Stimulated activated naive CD8-positive, alpha-beta T cell treated with anti-CD3 and anti-CD28 coated beads, Interleukin-15, Interleukin-2, amounts not matched to agents 100 ng/mL and 50 ng/mL, for 24 hours (primary cell): ENCODE measurements around the gene DAB1.
"Not testable (repeated sequence)": the region's sequence is repeated elsewhere in the genome, so short reads cannot be mapped to it uniquely, and the experiment has no call there.

ENCODE experiments used
- H3K27ac Mint-ChIP-seq: one replicate; pipeline ENCODE4 v1.8.0; 2021; ENCODE audit warnings: mild to moderate bottlenecking, mixed read lengths
- H3K27me3 Mint-ChIP-seq: one replicate; pipeline ENCODE4 v1.8.0; 2021; ENCODE audit warnings: mixed read lengths
- H3K36me3 Mint-ChIP-seq: one replicate; pipeline ENCODE4 v1.8.0; 2021; ENCODE audit warnings: low read depth, mixed read lengths
- H3K4me1 Mint-ChIP-seq: one replicate; pipeline ENCODE4 v1.8.0; 2021; ENCODE audit warnings: low read depth, mixed read lengths
- H3K4me3 Mint-ChIP-seq: one replicate; pipeline ENCODE4 v1.8.0; 2021; ENCODE audit warnings: mild to moderate bottlenecking, mixed read lengths
- H3K9me3 Mint-ChIP-seq: one replicate; pipeline ENCODE4 v1.8.0; 2021; ENCODE audit warnings: mixed read lengths

Gene DAB1

DNA sequence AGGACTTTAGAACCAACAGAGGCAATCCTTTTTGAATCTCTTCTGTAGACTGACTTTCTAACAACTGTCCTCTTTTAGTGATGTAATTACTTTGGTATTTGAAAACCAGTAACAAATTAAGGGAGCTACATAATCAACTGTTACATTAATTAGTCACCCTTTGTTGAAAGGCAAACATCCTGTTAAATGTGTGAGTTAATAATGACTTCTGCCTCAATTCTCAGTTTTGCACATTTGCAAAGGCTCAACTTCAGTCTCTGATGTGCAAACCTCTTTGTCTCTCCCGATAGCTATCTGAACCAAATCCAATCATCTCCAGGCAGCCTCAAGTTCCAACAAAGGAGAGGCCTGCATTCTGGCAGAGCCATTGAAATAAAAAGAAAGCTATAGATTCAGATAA, 322.7 kb downstream of the DAB1 start:
- Mint-ChIP-seq H3K27ac (no peak overlapping the region), H3K4me1 (no peaks in the 10 kb centered on the region), H3K9me3 (no peaks in the 10 kb centered on the region), H3K4me3 (no peak overlapping the region), H3K36me3 (no peaks in the 10 kb centered on the region), H3K27me3 (peaks cover 4% of the 10 kb centered on the region)

DNA sequence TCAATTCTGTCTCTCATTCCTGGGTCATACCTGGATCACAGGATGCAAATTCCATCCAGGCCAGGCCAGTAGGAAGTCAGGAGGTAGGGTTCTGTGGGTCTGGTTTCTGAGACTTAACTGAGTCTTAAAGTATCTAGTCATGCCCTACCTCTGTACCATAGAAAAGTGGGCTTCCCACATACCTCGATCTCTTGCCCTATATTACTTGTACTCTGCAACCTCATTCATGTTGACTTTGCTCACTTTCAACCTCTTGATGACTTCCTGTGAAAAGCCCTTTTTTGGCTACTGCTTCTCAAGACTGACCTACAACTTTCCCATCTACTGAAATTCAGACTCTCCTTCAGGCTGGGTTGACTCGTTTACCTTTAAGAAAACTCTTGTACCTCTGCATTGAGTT, 329.1 kb downstream of the DAB1 start:
- Mint-ChIP-seq H3K27me3 (peaks cover 3% of the 10 kb centered on the region), H3K36me3 (no peaks in the 10 kb centered on the region), H3K4me3 (no peak overlapping the region), H3K27ac (no peak overlapping the region), H3K4me1 (no peaks in the 10 kb centered on the region), H3K9me3 (no peaks in the 10 kb centered on the region)

DNA sequence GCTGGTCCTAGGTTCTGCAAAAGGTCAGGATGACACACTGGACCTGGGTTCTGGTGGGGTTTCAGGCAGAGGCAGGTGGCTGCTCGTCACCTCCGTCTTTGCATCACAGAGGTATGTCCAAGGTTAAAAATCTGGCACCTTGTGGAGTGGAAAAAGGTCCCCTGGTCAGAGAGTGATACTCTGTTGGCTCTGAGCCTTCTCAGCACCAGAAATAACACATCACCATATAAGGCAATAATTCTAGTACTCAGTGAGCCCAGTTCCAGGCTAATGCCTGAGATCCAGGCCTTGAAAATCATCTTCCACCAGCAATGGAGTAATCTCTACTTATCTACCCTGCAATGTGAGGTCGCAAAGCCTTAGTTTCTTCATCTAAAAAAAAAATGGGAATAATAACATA, 330.7 kb downstream of the DAB1 start:
- no peaks in the 10 kb centered on the region for H3K36me3 Mint-ChIP-seq
- no peaks in the 10 kb centered on the region for H3K9me3 Mint-ChIP-seq
- H3K27me3 Mint-ChIP-seq = peaks cover 3% of the 10 kb centered on the region
- H3K4me3 Mint-ChIP-seq = no peak overlapping the region
- no peaks in the 10 kb centered on the region for H3K4me1 Mint-ChIP-seq
- H3K27ac Mint-ChIP-seq = no peak overlapping the region

DNA sequence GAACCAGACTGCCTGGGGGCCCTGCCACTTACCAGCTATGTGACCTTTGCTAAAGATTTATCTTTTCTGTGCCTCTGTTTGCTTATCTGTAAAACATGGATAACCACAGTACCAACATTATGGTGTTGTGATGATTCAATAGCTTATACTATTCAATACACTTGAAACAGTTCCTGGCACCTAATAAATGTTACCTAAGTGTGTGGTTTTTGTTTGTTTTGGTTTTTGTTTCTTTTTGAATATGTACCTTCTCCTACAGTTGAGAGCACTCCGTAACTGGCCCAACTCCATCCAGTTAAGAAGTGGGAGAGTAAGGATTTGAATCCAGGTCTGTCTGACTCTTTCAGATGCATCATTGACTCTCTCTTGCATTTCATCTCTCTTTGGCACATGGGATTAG, 332.2 kb downstream of the DAB1 start:
- H3K27ac Mint-ChIP-seq = no peak overlapping the region
- H3K9me3 Mint-ChIP-seq = no peaks in the 10 kb centered on the region
- H3K36me3 Mint-ChIP-seq = no peaks in the 10 kb centered on the region
- H3K4me3 Mint-ChIP-seq = no peak overlapping the region
- no peaks in the 10 kb centered on the region for H3K4me1 Mint-ChIP-seq
- H3K27me3 Mint-ChIP-seq = peaks cover 3% of the 10 kb centered on the region

DNA sequence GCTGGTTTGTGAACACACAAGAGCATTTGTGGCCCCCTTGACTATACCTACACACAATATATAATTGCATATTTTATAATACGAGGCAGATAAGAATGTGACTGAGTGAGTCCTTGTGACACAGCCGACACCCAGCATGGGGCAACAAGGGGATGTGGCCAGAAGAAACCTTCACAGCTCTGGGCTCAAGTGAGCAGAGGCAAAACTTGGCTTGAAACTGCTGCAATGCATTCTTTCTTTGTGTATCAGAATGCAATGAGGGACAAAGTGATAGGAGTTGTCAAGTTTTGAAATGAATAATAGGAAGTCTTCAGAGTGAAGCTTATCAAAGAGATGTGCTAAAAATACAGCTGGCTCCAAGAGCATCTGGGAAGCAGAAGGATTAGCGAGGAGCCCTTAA, 334.0 kb downstream of the DAB1 start:
- peaks cover 3% of the 10 kb centered on the region for H3K27me3 Mint-ChIP-seq
- H3K4me1 Mint-ChIP-seq = no peaks in the 10 kb centered on the region
- no peak overlapping the region for H3K27ac Mint-ChIP-seq
- no peak overlapping the region for H3K4me3 Mint-ChIP-seq
- H3K9me3 Mint-ChIP-seq = no peaks in the 10 kb centered on the region
- no peaks in the 10 kb centered on the region for H3K36me3 Mint-ChIP-seq

DNA sequence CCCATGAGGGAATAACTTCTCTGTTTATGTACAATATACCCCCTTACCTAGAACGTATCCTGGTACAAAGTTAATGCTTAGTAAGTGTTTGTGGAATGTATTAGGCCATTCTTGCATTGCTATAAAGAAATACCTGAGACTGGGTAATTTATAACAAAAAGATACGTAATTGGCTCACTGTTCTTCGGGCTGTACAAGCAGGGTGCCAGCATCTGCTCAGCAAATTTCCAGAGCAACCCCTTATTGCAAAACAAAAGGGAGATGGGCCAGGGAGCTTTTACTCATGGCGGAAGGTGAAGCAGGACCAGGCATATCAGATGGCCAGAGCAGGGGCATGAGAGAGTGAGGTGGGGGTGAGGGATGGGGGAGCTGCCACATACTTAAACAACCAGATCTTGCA, 334.6 kb downstream of the DAB1 start:
- H3K27me3 Mint-ChIP-seq = peaks cover 3% of the 10 kb centered on the region
- no peak overlapping the region for H3K4me3 Mint-ChIP-seq
- H3K27ac Mint-ChIP-seq = no peak overlapping the region
- H3K9me3 Mint-ChIP-seq = no peaks in the 10 kb centered on the region
- H3K4me1 Mint-ChIP-seq = no peaks in the 10 kb centered on the region
- H3K36me3 Mint-ChIP-seq = no peaks in the 10 kb centered on the region

DNA sequence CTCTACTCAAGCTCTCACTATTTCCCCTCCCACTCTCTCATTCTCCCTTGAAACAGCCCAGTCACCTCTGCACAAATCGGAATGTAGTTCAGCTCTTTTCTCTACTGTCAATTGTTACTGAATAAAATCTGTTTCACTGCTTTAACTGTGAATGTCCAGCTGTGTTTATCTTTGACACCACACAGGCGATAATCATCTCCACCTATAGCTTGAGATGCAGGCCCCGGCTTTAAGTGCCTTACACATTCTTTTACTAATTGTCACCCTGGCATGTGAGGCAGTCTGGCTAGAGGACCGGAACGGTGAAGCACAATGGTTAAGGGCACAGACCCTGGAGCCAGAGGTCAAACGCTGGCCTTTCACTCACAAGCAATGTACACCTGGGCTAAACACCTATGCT, 335.2 kb downstream of the DAB1 start:
- no peak overlapping the region for H3K27ac Mint-ChIP-seq
- H3K4me1 Mint-ChIP-seq = no peaks in the 10 kb centered on the region
- no peaks in the 10 kb centered on the region for H3K36me3 Mint-ChIP-seq
- H3K27me3 Mint-ChIP-seq = peaks cover 3% of the 10 kb centered on the region
- H3K9me3 Mint-ChIP-seq = no peaks in the 10 kb centered on the region
- H3K4me3 Mint-ChIP-seq = no peak overlapping the region

DNA sequence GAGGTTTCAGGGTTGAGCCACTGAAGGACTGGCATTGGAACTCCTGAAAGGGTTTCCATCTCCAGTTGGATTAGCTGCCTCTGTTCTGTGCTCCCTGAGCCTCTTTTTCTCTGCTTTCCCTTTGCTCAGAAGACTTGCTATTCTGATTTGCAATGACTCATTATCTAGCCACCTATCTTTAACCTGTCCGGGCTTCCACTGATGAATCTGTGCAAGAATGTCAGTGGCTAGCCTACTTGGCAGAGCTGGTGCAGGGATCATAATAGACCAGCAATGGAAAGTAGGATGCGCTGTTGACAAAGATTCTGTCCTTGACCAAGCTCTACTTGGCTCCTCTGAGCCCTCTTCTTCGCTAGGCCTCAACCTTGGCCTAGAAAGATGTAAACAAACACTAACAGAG, 336.2 kb downstream of the DAB1 start:
- not testable (repeated sequence) for H3K36me3 Mint-ChIP-seq, H3K4me1 Mint-ChIP-seq, H3K27ac Mint-ChIP-seq, H3K27me3 Mint-ChIP-seq, H3K9me3 Mint-ChIP-seq, H3K4me3 Mint-ChIP-seq

DNA sequence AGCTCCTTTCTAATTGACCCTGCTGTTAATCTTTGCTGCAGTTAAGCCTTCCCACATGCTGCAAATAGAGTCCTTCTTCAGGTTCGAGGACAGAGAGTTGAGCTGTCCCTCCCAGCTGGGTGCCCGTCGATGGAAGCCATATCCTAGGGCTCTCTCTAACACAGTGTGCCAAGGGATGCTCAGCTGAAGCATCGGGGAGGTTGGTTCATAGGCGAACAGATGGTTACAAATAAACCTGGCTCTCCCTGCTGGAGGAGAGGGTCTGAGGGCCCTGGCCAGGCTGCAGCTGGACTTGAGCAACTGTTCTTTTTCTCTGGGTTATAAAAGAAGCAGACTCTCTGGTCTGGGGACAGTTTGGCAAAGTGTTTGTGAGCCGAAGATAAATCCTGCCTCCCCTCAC, 337.7 kb downstream of the DAB1 start:
- Mint-ChIP-seq H3K4me3 (no peak overlapping the region), H3K4me1 (no peaks in the 10 kb centered on the region), H3K36me3 (no peaks in the 10 kb centered on the region), H3K27me3 (peaks cover 3% of the 10 kb centered on the region), H3K27ac (no peak overlapping the region), H3K9me3 (no peaks in the 10 kb centered on the region)

DNA sequence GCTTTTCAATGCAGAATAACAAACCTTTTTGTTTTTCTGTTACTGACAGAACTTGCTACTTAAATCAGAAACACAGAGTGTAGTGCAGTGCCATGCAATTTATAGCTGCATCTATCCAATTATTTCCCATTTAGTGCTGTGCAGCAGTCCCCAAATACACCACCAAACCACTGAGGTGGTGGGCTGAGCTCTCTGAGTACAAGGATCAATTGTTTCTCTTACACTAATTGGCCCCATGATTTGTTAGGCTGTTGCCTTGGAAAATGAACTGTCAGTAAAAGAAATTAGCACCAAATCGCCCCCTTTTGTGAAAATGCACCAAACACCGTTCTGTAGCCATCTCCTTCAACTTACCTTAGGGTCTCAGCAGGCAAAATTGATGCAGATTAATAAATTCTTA, 339.2 kb downstream of the DAB1 start:
- Mint-ChIP-seq H3K4me3 (no peak overlapping the region), H3K4me1 (no peaks in the 10 kb centered on the region), H3K9me3 (no peaks in the 10 kb centered on the region), H3K36me3 (no peaks in the 10 kb centered on the region), H3K27ac (no peak overlapping the region), H3K27me3 (peaks cover 3% of the 10 kb centered on the region)

DNA sequence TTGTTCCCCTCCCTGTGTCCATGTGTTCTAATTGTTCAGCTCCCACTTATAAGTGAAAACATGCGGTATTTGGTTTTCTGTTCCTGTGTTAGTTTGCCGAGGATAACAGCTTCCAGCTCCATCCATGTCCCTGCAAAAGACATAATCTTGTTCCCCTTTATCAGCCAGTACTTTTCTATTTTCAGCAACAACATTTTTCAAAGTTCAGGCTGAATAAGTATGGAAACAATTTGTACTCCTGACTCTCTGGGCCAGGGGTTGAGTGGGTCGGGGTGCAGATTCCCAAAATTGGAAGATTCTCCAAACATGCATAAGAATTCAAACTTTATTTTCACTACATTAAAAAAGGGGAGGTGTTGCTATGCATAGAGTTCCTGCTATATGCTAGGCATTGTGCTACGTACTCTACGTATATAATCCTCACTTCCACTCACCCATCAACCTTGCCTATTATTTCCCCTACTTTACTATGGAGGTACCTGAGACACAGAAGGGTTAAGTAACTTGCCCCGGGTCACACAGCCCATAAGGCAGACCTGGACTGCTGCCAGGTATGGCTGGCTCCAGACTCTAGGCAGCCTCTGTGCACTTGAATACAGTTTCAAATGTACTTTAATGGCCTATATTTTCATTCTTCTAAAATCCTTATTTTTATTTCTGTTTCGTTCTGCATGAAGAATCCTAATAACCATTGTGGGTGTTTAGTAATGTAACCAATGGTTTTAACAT, 341.0 kb downstream of the DAB1 start:
- Mint-ChIP-seq H3K9me3 (no peaks in the 10 kb centered on the region), H3K4me1 (no peaks in the 10 kb centered on the region), H3K4me3 (no peak overlapping the region), H3K27ac (no peak overlapping the region), H3K36me3 (no peaks in the 10 kb centered on the region), H3K27me3 (peaks cover 8% of the 10 kb centered on the region)

DNA sequence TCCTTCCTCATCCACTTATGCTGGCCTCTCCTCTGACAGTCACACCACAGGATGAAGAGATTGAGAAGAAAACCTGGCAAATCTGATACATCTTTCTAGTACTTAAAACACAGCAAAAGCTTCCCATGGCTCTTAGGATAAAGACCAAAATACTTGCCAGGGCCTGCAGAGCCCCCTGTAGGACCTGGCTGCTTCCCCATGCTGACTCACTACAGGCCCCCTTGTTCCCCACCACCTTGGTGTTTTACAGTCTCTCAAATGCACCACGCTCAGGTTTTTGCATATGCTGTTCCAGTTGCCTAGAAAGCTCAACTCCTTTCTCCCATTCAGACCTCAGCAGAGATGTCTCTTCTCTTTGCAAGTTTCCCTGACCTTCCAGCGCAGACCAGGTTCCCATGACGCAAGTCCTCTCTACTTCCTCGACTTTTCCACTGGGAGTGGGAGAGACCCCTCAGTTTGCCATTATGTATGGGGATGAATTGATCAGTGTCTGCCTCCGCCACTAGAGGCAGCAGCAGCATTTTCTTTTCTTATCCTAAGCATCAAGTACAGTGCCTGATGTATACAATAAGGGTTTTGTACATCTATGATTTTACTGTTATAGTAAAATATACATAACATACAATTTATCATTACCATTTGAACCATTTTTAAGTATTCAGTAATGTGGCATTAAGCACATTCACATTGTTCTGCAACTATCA, 344.3 kb downstream of the DAB1 start:
- Mint-ChIP-seq H3K9me3 (no peaks in the 10 kb centered on the region), H3K4me1 (no peaks in the 10 kb centered on the region), H3K4me3 (no peak overlapping the region), H3K27ac (no peak overlapping the region), H3K27me3 (peaks cover 5% of the 10 kb centered on the region), H3K36me3 (no peaks in the 10 kb centered on the region)

DNA sequence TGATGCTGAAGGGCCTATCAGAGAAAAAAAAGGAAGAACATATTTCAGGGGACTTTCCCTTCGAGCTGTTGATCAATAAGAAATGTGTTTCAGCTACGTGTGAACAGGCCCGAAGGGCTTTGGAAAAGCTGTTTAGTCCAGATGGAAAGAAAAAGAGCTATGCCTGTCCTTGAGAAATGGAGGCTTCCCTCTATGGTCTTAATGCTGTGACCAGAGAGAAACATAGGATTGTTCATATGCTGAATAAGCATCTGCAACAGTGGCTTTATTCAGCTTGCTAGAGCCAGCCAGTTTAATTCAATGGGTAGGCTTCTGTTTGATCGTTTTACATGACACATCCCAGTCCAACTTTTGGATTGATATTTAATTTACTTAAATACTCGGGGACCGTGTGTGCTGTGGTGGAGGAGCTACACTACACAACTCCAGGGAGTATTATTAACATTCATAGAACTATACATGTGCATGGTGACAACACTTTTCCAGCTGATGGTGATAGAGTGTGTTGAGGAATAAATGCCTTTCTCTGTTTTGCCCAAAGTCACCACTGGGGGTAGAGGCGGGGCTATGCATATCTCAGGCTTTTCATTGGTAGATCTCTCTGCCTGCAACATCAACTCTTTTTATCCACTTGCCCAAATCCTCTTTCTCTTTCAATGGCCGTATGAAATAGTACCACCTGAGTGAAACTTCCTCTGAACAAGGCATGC, 351.3 kb downstream of the DAB1 start:
- H3K4me3 Mint-ChIP-seq = no peak overlapping the region
- H3K4me1 Mint-ChIP-seq = no peaks in the 10 kb centered on the region
- H3K27ac Mint-ChIP-seq = no peak overlapping the region
- H3K36me3 Mint-ChIP-seq = no peaks in the 10 kb centered on the region
- no peaks in the 10 kb centered on the region for H3K27me3 Mint-ChIP-seq
- no peaks in the 10 kb centered on the region for H3K9me3 Mint-ChIP-seq

DNA sequence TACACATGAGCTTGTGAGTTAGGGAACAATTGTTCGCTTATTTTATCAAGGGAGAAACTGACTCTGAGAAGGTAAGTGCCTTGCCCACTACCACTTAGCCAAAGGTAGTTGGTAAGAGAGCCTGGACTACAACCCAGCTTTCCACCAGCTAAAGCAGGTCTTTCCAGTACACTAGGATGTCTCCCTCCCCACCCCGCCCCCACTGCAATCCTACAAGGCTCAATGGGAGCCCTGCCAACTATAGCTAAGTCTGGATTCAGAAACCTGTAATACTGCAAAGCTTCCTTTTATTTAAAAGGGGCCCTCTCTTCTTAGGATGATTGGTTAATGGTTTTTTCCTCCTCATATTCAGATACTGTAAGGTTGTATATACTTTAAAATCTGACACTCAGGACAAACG, 356.0 kb downstream of the DAB1 start:
- Mint-ChIP-seq H3K4me3 (no peak overlapping the region), H3K27ac (no peak overlapping the region), H3K9me3 (no peaks in the 10 kb centered on the region), H3K36me3 (no peaks in the 10 kb centered on the region), H3K27me3 (no peaks in the 10 kb centered on the region), H3K4me1 (no peaks in the 10 kb centered on the region)

DNA sequence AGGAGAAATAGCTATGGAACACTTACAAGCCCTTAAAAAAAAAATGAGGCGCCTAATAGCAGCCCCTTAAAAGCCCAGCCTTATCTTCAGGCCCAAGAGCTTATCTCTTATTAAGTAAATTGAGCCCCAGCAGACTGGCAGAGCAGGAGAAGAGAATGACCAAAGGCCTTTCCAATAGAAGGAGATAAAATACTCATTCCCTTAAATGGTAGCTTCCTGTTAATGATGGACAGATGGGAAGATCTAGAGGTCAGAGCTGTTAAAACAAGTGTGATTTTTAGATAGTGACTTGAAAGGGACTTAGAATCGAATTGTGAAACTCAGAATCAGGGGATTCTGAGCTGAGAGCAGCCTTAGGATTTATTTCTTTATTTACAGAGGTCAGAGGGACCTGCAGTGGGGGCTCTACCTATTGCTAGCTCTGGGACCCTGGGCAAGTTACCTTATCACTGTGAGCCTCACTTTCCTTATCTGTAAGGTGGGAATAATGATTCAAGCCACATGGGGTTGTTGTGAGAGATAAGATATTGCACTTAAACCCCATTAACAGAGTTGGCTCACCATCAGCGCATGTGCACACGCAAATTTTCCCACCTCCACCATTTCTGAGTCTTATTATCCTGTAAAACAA, 356.8 kb downstream of the DAB1 start:
- Mint-ChIP-seq H3K4me3 (no peak overlapping the region), H3K9me3 (no peaks in the 10 kb centered on the region), H3K36me3 (no peaks in the 10 kb centered on the region), H3K27ac (no peak overlapping the region), H3K4me1 (no peaks in the 10 kb centered on the region), H3K27me3 (no peaks in the 10 kb centered on the region)
